ENCODE results near the gene ASCL3.
"Not testable (repeated sequence)": the region's sequence is repeated elsewhere in the genome, so short reads cannot be mapped to it uniquely, and the experiment has no call there.

The ASCL3 gene

DNA sequence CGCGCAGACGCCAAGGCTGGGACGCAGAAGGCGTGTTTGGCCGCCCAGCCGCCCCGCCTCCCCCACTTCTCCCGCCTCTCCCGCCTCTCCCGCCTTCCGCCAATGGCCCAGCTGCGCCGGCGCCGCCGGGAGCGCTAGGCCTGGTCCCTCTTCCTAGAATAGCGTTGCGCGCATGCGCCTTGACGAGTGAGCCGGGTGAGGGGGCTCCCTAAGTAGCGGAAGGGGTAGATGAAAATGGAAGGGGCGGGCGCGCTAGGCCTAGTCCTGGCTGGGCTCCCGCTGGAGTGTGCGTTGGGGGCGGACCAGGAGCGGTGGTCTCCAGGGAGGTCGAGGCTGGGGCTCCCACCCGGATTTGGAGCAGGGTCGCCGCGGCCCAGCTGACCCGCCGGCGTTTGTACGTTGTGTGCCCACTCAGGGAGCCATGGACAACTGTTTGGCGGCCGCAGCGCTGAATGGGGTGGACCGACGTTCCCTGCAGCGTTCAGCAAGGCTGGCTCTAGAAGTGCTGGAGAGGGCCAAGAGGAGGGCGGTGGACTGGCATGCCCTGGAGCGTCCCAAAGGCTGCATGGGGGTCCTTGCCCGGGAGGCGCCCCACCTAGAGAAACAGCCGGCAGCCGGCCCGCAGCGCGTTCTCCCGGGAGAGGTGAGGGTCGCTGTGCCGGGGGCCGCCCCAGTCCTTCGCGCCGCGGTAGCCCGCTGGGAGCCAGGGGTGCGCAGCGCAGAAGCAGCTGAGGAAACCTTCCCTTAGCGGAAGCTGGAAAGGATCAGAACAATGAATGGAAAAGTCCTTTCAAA is 31.6 kb downstream of the ASCL3 start, which contains the start of gene AKIP1:
Gene AKIP1, plus strand, starts transcription at position 161 of the 795 bp plus-strand sequence. Its CDS starts 261 bp downstream, at position 422.
- DNase-seq (ENCODE audit: low read depth in 1 of 2, low spot score in 1 of 2), result peak; percentile 65 to 85

DNA sequence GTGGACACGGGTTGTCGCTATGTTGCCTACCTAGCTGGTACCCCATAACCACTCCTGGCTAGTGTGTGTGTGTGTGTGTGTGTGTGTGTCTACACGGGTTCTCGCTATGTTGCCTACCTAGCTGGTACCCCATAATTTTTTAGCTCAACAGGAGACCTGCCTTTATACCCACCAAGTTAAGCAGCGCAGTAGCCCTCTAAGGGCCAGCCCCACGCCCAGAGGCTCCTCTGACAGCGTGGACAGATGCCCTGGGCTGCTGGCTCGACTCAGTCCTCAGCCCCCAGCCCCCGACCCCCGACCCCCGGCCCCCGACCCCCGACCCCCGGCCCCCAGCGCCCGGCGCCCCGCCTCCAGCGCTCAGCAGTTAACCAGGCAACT is 32.2 kb downstream of the ASCL3 start:
- no peak for DNase-seq (ENCODE audit: low read depth in 1 of 2, low spot score in 1 of 2)

DNA sequence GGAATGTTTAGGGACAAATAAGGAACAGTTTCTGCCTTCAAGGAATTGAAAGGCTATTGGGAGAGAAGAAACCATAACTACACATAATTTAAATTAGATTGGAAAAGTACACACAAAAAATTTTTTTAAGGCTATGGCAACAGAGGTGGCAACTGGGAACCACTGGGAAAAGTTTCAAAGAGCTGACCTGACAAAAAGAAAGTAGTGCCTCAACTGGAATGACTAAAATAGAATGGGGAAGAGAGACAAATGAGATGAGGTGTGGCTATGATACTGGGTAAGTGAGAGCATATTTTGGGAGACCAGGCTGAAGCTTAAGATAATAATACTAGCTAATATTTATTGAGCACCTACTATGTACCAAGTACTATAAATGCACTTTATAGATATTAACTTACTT is 34.7 kb downstream of the ASCL3 start:
- DNase-seq (ENCODE audit: low read depth in 1 of 2, low spot score in 1 of 2), result no peak

DNA sequence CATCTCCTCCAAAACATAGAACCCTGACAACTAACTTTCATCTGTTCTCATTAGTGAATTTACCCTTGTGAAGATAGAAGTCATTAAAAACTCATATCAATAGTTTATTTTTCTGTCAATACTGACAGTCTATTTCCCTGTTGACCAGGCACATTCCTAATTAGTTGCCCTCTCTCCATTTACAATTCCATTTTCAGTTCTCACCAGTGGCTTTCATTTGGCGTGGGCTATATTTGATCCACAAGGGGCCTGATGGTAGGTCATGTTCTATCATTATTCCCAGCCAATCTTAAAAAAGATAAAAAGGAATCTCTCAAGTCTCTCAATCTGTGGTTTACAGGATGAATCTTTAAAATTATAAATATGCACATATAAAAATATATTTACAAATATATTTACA is 35.7 kb downstream of the ASCL3 start:
- DNase-seq (ENCODE audit: low read depth in 1 of 2, low spot score in 1 of 2), result no peak

DNA sequence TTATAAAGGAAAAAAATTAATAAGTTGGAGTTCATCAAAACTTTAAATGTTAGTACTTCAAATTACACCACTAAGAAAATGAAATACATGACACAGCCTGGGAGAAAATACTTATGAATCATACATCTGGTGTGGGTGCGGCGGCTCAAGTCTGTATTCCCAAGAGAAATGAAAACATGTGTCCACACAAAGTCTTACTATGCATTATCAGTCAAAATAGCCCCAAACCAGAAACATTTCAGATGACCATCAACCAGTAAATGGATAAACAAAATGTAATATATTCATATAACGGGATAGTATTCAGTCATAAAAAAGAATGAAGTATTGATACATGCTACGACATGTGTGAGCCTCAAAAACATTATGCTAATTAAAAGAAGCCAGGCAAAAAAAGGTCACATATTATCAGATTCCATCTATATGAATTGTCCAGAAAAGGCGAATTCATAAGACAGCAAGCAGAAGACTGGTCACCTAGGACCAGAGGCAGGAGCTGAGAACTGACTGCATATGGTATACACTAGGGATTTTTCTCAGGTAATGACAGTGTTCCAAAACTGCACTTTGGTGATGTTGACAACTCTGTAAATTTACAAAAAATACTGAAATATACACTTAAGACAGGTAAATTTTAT is 37.2 kb downstream of the ASCL3 start:
- DNase-seq (ENCODE audit: low read depth in 1 of 2, low spot score in 1 of 2), result no peak

DNA sequence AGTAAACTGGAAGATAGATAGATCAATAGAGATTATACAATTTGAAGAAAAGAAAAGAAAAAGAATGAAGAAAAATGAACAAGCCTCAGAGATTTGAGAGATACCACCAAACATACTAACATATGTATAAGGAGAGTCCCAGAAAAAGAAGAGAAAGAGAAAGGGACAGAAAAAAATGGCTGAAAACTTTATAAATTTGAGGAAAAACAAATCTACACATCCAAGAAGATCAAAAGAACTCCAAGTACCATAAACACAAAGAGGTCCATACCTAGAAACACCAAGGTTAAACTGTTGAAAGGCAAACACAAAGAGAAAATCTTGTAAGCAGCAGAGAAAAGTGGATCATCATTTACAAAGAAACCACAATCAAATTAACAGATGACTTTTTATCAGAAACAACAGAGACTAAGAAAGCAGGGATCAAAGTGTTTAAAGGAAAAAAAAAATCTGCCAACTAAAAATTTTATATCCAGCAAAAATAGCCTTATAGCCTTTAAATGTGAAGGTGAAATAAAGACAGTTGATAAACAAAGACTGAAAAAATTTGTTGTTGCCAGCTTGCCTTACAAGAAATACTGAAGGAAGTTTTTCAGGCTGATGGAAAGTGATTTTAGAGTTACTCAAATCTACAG is 43.6 kb downstream of the ASCL3 start:
- no peak for DNase-seq (ENCODE audit: low read depth in 1 of 2, low spot score in 1 of 2)

DNA sequence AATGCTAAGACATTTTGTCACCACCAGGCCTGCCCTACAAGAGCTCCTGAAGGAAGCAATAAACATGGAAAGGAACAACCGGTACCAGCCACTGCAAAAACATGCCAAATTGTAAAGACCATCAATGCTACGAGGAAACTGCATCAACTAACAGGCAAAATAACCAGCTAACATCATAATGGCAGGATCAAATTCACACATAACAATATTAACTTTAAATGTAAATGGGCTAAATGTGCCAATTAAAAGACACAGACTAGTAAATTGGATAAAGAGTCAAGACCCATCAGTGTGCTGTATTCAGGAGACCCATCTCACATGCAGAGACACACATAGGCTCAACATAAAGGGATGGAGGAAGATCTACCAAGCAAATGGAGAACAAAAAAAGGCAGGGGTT is 51.6 kb downstream of the ASCL3 start:
- not testable (repeated sequence) for DNase-seq (ENCODE audit: low read depth in 1 of 2, low spot score in 1 of 2)
